HK-2 (cell line): ENCODE data around the gene ADGRD1.
"Not testable (repeated sequence)": the region's sequence is repeated elsewhere in the genome, so short reads cannot be mapped to it uniquely, and the experiment has no call there.

ENCODE experiments used
- DNase-seq: peaks from one replicate; pipeline ENCODE4 v3.0.0-alpha.2; 2018; ENCODE audit not compliant: unreplicated experiment

Gene ADGRD1

DNA sequence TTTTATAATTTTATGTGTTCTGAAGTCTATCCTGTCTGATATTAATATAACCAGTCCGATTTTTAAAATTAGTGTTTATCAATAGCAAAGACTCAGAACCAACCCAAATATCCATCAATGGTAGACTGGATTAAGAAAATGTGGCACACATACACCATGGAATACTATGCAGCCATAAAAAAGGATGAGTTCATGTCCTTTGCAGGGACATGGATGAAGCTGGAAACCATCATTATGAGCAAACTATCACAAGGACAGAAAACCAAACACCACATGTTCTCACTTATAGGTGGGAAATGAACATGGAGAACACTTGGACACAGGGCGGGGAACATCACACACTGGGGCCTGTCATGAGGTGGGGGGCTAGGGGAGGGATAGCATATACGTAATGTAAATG is 16.2 kb upstream of the ADGRD1 start:
- DNase-seq: not testable (repeated sequence)

DNA sequence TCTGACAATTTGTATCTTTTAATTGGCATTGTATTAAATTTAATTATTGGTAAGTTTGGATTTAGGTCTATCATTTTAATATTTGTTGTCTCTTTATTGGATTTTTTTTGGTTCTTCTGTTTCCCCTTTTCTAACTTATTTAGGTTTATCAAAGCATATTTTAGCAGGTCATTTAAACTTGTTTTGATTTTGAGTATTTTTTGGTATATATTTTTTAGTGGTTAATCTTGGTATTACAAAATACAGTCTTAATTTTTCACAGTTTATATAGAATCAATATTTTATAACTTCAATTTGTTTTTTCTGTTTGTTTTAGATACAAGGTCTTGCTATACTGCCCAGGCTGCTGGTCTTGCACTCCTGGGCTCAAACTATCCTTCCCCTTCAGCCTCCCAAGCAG is 15.5 kb upstream of the ADGRD1 start:
- no peak for DNase-seq

DNA sequence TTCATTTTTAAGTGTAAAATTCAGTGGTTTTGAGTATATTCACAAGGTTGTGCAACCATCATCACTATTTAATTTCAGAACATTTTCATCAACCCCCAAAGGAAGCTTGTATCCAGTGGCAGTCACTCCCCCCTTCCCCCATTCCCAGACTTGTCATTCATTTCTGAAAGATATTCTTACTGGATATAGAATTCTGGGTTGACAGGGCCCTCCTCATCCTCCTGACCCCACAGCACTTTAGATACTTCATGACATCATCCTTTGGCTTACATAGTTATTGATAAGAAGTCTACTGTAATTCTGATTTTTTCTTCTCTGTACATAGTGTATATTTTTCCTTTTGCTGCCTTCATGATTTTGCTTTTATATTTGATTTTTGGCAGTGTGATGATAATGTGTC is 8.8 kb upstream of the ADGRD1 start:
- no peak for DNase-seq

DNA sequence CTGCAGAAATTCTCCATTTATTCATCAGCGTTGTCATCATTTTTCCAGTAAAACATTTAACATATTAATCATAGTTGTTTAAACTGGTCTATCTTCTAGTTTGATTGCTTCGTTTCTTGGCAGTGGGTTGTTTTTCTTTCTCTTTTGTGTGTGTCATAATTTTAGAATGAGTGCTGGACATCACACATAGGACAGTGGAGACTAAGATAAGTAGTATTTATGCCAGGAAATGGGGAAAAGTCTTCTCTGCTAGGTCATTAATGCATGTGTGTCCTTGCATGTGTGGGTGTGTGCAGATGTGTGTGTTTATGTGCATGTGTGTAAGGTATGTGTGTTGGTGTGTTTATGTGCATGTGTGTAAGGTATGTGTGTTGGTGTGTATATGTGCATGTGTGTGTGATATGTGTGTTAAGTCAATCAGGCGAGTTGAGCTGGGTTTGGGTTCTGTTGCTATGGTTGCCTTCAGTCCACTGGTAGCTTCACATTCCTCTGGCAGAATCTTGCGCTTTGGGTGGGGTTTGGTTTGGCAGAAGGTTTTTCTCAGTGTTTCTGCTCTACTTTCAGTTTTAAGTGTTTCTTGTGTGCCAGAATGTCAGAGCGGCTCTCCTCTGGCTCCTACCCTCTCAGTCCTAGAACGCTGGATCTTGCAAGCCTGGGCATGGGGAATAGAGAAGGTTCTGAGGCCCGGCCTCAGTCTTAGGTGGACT is 7.8 kb upstream of the ADGRD1 start:
- DNase-seq: no peak

DNA sequence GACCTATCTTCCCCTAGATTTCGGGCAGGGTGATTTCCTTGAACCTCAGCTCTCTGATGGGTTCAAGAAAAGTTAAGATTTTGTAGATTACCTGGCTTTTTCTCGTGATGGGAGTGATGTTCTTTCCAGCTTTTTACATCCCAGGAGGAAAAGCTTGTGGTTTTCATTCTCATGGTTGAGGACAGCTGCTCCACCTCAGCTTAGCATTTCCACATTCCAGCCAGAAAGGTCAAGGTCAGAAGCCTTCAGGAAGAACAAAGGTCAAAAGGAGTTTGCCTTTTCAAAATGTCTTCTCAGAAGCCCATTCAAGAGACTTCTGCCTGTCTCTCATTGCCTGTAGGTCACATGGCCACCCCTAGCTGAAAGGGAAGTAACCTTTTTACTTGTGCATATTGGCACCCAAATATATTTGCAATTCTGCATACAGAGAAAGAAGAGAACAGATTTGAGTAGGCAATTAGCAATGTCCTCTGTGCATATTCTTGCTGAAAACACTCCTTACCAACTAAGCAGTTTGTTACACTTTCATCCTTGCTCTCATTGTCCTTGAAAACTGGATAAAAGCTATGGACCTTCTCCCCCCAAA is 6.6 kb upstream of the ADGRD1 start:
- DNase-seq: no peak

DNA sequence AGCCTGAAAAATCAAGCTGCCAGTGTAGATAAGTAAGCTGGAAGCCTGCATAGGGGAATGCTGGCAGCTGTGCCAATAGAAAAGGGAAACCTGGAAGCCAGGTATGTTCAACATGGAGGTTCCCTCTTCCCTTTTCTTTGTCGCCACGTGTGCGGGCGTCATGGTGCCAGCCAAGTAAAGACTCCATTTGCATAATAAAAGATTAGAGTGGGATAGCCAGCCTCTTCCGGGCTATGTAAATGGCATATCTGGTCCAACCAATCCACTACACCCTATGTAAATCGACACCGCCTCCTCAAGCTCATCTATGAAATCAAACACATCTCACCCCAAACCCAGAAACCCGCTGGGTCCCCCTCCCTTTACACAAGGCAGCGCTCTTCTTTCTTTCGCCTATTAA is 5.6 kb upstream of the ADGRD1 start:
- DNase-seq: no peak

DNA sequence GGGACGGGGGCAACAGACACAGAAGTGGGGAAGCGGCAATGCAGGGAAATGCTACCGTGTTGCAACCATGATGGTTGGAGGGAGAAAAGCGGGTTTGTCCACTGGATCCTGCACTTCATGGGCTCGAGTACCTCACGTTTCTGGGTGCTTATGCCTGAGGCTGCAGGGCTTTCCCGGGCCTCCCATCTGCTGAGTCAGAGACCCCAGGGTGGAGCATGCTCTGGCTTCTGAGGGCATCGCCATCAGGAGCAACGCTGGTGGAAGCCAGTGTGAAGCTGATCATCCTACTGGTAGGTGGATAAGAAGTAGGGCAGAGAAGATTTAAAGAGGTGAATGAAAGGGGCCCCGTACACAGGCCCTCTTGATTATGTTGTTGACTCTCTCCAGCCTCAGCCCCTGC is 5.0 kb upstream of the ADGRD1 start:
- DNase-seq: no peak

DNA sequence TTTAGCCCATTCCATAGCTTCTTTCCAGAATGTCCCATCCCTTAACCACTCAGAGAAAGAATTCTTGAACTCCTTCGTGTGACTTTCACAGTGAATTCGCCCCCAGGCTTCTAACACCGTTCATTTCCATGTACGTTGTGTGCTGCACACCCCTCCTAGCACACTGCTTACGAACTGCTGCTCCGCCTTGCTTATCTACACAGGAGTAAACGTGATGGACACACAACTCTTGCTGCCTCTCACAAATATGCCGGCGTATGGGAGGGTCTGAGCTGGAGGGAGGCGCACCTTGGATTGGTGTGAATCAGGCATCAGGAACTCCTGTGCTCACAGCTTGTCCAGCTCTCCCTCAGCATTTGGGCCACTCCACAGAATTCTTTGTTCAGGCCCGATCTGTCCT is 3.9 kb upstream of the ADGRD1 start:
- no peak for DNase-seq

DNA sequence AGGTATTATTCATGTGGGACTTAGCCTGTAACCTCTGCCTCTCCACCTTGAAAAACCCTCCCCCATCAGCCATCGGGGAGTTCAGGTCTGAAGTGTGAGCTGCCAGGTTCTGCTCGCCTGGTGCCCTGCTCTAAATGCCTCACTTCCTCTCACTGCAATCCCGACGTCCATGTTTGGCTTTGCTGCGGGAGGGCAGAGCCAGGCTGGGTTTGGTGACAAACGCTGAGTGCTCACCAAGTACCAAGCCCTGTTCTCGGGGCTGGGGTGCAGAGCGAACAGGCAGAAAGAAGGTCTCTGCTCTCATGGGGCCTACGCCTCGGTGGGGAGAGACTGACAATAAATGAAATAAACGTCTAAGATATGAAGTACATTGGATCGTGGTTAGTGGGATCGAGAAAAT is 2.1 kb upstream of the ADGRD1 start:
- no peak for DNase-seq

DNA sequence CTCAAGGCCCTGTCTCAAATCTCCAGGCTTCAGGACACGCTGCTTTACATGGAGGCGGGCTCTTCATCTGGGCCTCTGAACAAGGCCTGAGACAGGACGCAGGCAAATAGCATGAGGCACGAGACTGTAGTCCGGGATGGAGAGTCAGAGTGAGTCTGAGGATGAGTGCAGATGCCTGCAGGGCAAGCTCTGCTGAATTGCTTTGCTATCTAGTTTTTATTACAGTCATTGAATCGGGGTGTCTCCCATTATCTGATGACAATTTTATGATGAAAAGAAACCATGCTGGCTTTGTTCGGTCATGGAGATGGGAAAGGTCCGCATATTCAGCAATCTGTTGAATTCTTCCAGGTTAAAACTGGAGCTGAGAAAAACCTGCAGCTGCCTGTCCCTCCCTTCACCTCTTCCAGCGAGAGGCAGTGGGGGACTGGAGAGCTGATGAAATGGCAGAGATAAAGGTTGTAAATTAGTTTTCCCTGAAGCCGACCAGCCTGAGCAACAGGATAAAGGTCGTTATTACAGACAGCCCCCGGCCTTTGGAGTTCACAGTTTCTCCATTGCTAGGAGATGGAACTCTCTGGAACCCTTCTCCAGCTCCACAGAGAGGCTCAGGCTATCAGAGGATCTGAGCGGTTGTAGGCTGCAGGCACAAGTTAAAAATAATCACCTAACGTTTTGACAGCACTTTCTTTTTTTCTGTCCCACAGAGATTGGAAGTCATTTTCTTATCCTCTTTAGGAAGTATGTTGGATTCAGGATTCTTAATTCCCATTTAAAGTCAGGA is 1.3 kb upstream of the ADGRD1 start:
- DNase-seq: no peak

DNA sequence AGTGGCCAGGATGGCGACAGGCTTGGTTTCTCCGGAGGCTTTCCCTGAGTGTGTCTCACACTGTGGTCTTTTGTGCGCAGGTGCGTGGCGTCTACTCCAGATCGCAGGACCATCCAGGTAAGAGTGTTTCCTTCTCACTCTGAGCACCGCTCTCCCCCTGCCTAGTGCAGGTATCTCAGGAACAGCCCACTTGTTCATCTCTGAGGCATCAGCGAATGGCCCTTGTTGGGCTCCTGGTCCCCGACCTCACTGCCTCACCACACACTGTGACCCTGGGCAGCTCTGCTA is 781 bp downstream of the ADGRD1 start:
- DNase-seq: no peak

DNA sequence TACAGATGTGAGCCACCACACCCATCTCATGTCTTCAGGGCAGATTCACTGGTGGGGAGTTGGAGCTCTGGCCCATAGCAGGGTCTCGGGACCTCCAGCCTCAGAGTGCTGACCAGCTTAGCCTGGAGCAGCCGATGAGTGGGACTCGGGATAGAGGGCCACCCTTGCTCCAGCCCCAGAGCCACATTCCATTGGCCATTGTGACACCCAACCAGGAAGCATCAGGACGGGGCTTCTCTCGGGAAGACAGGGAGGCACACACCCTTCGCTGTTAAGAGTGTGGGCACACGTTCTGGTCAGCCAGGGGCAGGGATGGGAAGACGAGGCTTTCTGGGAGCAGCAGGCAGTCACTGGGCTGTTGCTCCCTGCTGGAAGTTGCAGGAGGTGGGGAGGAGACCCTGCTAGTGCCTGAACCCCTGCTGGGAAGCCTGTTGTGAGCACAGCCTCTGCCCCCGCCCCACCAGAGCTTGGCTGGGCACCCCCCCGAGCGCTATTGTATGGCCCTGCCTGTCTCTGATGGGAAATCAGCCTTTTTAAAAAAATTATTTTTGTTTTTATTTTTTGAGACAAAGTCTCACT is 1.6 kb downstream of the ADGRD1 start:
- no peak for DNase-seq

DNA sequence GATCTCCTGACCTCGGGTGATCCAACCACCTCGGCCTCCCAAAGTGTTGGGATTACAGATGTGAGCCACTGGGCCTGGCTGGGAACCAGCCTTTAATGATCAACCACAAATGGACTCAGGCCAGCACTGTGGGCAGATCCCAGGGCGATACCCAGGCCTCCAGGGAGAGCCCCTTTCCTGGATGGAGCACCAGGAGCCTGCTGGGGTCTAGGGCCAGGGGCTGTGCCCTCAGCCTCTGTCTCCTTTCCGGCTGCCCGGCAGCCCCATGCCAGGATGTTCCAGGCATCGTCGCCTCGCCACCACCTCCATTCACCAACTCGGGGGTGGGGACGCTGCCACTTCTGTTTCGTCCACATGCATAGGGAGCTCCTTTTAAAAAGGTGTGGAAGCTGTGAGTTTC is 2.3 kb downstream of the ADGRD1 start:
- no peak for DNase-seq

DNA sequence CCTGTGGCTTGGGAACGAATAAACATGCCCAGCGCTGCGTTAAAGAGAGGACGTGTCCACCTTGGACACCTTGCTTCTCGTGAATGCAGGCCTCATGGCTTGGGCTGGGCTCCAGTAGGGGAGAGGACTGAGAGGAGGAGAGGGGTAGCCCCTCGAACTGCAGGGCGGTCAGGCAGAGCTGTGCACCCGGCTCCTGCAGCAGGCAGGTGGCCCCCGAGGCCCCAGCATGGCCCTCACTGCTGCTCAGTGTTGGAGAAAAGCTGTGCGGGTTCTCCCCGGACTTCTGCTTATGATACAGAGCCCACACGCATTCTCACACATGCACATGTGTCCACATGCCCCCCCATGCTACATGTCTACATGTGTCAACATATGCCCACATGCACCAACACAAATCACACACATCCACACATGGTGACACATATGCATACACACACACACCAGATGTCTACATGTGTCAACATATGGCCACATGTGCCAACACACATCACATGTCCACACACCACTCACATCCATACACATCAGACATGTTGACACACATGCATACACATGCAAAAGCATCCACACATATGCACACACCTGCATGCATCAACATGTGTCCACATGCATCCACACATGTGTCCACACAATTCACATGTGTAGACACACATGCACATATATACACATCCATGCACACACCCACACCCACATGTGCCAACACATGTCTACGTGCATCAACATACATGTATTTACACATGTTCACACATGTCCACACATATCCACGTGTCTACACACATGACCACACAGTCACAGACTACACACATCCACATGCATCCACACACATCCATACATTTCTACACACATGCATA is 3.0 kb downstream of the ADGRD1 start:
- DNase-seq: no peak

DNA sequence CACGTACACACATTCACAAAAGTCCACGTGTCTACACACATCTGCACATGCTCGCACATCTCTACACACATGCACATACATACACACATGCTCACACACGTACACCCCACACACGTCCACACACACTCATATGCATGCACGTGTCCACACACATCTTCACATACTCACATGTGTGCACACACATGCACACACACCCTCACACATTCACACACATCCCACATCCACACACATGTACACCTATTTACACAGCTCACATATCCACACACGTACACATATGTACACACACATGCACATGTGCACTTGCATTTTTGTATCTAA is 3.6 kb downstream of the ADGRD1 start:
- no peak for DNase-seq

DNA sequence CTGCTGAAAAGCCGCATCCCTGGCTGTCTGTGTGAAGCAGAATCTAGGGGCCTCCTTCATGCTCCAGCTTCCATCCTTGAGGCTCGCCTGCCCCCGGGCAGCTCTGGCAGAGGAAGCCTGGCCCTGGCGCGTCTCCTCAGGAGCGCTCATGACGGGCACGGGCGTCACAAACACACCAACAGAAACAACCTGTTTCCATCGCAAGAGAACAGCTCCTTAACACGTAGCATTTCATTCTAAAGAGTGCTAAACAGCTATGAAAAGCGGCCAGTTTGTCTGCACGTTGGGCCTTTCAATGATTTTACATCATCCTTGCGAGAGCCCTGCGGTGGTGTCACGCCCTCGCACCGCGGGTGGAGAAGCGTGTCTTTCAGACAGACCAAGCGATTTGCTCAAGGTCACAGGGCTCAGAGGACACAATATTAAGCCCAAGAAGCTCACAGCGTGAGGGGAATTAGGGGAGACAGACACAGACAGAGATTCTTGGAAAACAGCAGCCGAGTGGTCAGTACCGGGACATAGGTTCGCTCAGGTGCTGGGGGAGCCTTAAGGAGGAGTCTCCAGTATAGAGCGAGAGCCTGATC is 4.9 kb downstream of the ADGRD1 start:
- DNase-seq: no peak

DNA sequence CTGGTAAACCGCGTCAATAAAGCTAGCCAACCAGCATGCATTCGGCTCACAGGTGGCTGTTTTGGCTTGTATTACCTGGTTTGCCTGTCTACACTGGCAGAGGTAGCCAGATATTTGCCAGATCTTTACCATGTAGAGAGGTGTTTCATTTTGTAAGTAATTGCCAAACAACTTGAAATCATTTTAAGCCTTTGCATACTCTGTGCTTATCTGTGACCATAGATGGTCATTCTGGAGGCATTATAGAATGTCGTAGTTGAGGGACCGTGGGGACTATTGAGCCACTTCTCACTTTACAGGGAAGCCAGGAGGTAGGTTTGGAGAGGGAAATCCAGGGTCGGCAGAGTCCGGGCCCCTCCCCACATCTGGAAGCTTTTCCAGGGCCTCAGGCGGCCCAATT is 5.9 kb downstream of the ADGRD1 start:
- DNase-seq: no peak

DNA sequence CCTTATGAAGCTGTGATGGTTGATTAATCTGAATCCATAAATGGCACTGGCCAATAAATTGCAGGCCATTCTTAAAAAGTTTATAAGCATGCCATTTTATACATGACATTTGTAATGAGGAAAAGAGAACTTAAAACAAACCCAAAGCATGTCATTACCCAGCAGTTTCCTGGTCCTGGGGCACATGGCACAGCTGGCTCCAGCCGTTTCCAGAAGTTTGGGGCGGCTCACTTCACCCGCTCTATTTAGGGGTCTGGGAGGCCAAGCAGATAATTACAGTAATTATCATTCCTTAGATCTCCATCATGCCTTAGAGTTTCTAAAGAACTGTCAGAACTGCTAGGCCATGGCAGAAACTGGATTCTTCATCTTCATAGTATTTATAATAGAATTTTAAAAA is 6.4 kb downstream of the ADGRD1 start:
- DNase-seq: no peak

DNA sequence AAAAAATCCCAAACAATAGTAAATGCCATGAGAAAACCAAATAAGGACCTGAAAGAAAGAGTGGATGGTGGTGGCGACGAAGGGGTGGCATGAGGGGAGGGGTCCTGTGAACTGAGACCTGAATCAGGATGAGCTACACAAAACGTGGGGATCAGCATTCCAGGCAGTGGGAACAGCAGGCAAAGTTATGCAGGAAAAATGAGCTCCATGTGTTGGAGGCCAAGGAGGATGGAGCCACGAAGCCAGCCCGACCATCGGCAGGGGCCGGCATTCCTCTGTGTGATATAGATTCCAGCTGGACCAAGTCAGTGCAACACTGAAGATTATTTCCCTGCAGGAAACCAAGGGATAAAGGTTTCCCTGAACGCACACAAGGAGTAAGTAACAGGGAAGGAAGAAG is 7.1 kb downstream of the ADGRD1 start:
- no peak for DNase-seq

DNA sequence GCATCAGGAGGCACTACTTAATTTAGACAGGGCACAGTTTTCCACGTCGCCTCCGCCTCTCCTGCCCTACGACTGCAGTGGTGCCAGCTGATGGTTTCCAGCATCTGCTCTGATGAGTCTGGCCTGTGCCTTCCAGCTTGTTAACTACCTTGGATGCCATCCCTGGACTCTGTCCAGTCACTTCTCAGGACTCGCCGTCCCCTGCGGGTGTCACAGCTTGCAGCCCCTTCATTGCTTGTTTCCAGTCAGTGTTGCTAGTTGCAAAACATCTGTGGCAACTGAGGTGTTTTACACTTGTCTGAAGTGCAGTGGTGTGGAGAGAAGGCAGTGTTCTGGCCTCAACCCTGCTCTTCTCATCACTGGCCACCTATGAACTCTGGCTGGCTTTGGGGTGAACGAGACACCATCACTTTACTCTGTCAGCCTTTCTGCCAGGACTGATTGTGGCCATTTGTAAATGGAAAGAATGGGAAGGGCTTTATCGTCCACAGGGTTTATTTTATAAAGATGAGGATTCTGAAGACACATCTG is 8.3 kb downstream of the ADGRD1 start:
- DNase-seq: no peak

DNA sequence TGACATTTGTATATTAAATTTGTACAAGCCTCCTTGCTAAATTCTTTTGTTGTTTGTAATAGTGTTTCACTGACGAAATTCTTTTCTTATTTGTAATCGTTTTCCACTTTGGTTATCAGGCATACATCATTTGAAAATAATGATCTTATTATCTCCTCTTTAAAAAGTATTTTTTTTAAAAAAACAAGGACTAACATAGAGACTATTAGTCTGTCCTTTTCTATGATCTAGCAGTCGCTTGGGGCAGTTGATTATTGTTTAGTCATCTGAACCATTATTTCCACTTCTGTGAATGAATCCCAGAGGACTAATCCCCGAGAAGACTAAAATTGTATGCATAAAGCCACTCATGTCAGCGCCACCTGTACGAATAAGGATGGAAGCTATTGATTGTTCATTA is 11.5 kb downstream of the ADGRD1 start:
- no peak for DNase-seq

DNA sequence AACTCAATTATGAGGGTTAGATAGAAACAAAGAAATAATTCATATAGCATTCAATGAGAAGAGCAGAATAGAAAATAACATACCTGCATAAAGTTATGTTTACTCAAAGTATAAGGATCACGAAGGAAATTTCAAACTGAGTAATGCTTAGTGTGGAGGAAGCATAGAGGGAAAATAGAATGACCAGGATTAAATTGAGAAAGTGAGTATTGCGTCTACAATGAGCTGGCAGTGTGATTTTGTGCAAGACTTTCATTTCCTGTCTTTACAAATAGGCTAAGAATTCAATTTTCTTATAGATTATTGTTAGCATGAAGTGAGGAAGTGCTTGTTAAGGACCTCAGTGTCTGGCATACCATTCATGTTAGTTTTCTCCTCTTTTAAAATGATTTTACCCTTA is 12.0 kb downstream of the ADGRD1 start:
- DNase-seq: no peak
